ENCODE data around the gene CFAP210.
A peak's percentile ranks its signal among the peaks of the same experiment; 100 is the strongest.

The CFAP210 gene, protein sequence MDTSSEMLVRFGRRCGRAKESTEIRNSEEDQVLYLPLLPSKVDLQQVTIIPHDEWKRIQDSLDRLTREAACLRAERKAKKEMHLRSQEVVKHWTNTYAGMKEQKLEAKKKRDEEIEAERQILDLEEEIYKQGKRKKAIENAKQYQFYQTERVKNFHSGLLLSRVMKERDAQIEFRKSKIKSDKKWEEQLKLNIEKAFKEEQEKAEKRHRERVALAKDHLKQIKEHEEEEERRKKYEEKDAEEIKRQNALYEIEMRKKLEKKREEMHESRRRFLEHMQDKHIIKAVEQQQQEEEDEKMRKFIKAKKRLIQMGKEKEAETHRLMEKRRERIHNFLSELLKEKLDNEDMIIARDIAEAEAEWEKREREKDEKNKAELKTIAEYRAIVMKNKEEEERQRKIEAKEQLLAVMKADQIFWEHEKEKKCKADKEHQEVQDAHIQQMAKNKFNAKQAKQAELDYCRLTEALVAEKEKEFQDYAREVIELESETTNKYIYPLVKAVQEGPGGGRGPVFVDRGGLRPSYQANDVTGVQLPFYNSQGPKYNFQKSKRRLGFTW

DNA sequence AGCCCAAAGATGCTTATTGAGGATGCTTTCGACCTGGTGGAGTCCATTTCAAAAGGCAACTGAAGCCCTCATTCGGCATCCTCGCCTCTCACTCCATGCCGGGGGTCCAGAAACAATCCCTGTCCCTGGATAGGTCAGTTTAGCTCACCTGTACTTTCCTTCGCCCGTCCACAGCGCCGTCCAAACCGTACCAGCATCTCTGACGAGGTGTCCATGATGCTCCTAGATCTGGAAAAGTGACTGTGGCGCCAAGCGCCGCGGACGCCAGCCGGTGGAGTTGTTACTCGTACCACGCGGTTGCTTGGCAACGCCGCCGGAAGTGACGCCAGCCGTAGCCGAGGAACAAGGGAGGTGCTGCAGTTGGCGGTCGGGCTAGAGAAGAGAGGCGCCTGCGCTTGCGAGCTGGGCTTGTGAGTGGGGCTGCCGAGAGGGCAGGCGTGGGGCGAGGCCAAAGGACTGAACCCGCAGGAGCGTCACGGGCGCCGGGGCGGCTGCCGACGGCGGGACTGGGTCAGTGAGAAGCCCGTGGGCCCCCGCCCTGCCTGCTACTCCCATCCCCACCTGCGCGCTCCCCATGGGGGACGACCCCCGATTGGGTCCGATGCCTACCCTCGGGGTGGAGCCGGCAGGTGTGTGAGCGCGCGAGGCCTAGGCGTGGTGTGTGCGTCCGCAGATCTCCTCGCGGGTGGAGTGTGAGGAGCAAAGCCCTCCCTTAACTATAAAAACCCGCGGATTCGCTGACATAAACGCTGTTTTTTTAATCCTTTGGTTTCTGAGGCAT, at the start of gene CFAP210, which contains the start of gene PHOSPHO2:
CFAP210 (minus strand) TSS at position 293 of the 781 bp plus-strand sequence; CDS start at position 215, 78 bp downstream.
PHOSPHO2 (plus strand) TSS at position 357 of the 781 bp plus-strand sequence. CDS start 6,503 bp downstream, outside the sequence.
- peak; percentile 97 to 100 for DNase-seq (ENCODE audit: low read depth in 2 of 2)

DNA sequence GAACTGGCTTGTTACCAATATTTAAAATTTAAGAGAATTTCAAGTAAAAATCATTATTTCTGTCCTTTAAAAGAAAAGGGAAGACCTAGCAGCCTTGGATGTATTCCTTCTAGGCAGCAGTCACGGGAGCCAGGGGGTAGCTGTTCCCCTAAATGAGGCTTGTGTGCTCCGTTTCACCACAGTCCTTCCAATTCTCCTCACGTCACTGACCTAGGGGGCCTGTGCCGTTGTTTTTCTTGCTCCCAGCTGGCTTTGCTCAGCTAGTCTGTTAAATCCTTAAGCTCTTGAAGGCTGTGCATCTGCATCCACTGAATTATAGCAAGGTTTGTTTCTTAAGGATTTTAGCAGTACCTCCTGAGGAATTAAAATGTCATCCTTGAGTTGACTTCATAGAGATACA, 49.3 kb upstream of the CFAP210 start:
- DNase-seq (ENCODE audit: low read depth in 2 of 2), result no peak

DNA sequence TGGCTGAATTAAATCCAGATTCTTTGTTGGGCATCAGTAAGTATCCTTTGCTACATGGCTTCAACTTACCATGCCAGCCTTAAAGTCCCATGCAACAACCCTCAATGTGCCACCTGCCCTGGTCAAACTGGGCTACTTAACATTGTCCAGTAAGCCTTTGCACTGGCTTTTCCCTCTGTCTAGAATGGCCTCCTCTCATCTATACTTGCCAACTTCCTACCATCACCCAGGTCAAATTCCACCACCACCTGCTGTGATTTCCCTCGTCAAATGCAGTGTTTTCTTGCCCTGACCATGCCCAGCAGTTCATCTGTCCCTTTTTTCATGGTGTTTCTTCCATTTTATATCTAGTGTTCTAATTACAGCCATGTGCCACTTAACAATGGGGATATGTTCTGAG, 45.1 kb upstream of the CFAP210 start:
- no peak for DNase-seq (ENCODE audit: low read depth in 2 of 2)

DNA sequence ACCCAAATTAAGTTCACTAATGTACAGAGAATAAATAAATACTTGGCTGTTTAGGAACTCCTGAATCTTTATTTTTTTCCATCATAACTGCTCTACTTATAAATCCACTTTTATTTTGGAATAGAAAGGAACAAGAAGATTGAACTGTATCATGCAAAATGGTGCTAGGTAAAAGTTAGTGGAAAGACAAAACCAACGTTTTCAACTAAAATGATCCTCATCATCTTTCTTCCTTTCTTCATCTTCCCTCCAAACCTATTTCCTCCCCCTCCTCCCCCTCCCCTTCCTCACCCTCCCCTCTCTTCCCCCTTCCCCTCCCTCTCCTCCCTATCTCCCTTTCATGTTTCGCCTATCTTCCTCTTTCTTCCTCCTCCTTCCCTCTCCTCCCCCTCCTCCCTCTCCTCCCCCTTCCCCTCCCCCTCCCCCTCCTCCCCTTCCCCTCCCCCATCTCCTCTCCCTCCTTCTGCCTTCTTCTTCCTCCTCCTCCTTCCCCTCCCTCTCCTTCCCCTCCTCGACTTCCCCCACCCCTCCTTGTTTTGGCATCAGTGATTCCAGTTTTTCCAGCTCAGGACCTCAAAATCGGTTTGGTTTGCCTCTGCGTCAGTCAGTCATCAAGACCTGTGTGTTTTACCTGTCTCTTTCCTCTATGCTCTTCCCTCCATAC, 44.5 kb upstream of the CFAP210 start:
- DNase-seq (ENCODE audit: low read depth in 2 of 2), result no peak

DNA sequence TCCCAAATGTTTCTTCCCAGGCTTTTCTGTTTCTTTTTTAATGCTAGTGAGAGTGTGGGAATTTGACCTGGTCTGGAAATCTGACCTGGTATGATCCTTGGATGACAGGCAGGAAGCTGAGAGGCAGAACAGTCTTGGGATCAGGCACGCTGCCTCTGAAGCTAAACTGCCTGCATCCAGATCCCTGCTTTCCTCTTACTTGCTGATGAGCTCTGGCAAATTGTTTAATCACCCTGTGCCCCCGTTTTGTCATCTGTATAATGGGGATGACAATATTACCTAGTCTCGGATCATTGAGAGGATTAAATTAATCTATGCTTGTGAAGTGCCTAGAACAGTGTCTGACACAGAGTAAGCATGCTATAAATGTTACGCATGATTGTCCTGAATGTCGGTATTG, 42.7 kb upstream of the CFAP210 start:
- no peak for DNase-seq (ENCODE audit: low read depth in 2 of 2)

DNA sequence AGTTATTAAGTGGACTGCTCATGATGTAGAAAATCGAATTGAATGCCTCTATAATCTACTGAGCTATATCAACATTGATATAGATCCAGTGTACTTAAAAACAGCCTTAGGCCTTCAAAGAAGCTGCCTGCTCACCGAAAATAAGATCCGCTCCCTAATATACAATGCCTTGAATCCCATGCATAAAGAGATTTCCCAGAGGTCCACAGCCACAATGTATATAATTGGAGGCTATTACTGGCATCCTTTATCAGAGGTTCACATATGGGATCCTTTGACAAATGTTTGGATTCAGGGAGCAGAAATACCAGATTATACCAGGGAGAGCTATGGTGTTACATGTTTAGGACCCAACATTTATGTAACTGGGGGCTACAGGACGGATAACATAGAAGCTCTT, 41.4 kb upstream of the CFAP210 start:
- no peak for DNase-seq (ENCODE audit: low read depth in 2 of 2)

DNA sequence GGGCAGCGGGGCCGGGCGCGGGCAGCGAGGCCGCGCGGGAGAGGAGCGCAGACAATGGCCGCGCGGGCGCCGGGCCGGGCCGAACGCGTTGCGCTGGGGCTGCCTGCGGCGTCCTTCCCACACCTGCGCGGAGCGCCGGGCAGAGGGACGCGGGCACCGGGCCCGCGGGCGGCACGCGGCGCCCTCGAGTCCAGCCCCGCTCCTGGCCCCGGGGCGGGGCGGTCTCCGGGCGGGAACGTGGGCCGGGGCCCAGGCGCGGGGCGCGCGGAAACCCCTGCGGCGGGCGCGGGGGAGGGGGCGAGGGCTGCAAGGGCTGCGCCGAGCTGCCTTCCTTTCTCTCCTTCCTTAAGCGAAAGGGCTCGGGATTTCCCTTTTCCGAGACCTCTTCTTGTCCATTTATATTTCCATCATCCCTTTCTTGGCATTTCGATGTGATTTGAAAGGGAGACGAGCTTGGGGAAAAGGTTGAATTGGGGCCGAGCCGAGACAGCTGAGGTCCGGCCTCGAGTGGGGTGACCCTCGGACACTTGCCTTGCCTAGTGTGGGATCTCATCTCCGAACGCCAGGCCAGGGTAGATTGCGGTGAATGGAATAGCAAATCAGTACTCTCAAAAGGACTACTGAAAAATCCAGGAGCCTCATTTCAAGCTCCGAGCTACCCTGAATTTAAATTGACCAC, 40.1 kb upstream of the CFAP210 start:
- no peak for DNase-seq (ENCODE audit: low read depth in 2 of 2)

DNA sequence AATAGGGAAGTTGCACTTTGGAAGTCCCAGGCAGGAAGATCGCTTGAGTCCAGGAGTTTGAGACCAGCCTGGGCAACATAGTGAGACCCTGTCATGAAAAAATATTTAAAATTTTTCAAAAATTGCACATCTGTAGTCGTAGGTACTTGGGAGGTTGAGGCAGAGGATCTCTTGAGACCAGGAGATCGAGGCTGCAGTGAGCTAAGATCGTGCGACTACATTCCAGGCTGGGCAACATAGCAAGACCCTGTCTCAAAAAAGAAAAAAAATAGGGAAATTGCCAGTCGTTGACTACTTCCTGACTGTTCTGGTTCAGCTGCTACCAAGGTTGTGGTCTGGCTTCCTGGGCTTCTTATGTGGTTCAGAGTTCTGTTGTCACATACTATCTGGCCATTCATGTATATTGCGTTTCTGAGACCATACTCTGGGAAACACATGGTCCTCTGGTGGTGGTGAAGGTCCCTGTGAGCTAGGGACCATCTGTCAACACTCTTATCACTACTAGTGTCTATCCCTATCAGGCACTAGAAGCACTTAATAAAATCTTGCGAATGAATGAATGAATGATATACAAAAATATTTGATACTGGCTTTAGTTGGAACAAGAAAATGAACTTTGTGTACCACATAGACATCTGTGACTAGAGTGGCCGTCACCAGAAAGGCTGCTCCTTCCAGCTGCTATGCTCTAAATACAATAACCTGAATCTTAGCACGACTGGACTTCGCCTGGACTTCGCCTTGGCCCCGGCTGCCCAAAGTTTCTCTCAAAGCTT, 38.6 kb upstream of the CFAP210 start:
- no peak for DNase-seq (ENCODE audit: low read depth in 2 of 2)

DNA sequence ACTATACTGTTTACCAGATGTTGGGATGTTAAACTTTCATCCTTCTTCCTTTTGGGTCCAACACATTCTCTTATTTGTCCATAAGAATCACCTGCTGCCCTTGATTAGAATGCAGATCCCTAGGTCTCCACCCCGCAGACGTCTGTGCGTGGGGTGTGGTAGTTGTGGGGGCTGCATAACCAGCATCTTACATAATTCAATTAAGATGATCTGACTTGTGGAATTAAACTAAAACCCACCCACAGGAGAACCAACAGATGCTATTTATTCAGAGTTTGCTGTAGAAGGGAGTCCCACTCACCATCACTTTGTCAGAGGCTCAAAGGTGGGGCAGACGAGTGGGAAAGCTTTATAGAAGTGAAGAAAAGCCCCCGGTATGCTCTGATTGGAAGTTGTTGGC, 37.9 kb upstream of the CFAP210 start:
- no peak for DNase-seq (ENCODE audit: low read depth in 2 of 2)

DNA sequence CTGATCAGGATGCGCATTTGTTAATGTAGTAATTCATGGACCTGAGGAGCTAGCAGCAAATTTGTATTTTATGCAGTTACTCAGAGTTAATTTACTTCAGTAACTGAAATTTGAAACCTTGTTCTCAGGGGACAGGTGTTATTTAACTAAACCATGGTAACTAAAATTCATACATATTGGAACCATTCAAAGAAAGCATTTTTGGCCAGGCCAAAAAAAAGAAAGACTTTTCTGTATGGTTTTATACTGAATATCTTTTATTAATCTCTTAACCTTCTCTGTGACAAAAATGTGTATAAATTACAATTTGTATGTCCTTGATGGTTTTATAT, 35.0 kb upstream of the CFAP210 start:
- no peak for DNase-seq (ENCODE audit: low read depth in 2 of 2)

DNA sequence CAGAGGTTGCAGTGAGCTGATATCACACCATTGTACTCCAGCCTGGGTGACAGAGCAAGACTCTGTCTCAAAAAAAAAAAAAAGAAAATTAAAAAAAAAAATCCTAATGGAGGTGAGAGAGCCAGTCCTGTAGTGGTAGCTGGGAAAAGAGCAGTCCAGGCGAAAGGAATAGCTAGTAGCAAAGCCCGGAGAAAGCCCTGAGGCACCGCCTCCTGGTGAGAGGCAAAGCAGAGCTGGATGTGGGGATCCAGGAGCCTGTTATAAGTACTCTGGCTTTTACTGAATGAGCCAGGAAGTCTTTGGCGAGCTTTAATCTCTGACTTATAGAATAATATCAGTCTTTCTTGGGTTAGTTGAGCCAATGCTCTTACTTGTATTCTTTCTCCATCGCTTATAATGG, 32.9 kb upstream of the CFAP210 start:
- no peak for DNase-seq (ENCODE audit: low read depth in 2 of 2)

DNA sequence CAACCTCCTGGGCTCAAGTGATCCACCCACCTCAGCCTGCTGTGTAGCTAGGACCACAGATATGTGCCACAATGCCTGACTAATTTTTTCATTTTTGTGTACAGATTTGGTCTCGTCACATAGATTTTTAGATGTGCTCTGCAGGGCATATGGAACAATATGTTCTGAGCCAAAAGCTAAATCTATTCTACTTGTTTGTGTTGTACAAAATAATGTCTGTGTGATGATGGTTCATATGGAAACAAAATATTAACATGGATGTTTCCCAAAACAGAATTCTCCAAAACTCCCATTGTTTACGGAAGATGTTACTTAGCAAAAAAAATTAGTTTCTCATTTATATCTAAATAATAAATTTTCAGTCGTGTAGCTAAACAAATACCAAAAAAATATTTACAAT, 26.8 kb upstream of the CFAP210 start:
- DNase-seq (ENCODE audit: low read depth in 2 of 2), result no peak

DNA sequence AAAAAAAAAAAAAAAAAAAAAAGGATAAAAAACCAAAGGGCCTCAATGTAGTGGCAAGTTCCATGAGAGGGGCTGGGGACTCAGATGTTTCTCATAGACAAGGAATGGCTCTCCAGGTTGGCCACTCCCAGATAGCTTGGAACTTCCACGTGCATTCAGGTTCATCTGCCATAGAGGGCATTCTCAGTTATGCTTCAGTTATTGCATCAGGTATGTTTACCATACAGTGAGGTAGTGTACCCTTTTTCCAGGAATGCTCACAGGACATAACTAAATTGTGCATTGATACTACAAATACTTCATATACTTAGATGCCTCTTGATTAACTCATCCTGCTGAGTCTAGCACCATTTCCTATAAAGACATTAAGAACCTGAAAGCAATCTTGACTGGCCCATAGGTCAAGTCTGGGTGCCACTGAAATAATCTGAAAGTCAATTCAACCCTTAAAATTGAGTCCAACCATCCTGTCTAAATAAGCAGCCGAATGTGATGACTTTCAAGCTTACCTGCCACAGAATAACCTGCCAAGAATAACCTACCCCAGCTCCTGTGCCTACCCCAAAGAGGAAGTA, 24.8 kb upstream of the CFAP210 start:
- DNase-seq (ENCODE audit: low read depth in 2 of 2), result no peak

DNA sequence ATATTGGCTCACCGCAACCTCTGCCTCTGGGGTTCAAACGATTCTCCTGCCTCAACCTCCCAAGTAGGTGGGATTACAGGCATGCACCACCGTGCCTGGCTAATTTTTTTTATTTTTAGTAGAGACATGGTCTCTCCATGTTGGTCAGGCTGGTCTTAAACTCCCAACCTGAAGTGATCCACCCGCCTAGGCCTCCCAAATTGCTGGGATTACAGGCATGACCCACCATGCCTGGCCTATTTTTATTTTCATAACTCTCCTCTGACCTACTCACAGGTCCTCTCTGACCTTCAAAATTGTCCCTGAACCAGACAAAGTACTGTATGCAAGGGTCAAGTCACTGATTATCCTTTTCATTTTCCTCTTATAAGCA, 23.5 kb upstream of the CFAP210 start:
- no peak for DNase-seq (ENCODE audit: low read depth in 2 of 2)

DNA sequence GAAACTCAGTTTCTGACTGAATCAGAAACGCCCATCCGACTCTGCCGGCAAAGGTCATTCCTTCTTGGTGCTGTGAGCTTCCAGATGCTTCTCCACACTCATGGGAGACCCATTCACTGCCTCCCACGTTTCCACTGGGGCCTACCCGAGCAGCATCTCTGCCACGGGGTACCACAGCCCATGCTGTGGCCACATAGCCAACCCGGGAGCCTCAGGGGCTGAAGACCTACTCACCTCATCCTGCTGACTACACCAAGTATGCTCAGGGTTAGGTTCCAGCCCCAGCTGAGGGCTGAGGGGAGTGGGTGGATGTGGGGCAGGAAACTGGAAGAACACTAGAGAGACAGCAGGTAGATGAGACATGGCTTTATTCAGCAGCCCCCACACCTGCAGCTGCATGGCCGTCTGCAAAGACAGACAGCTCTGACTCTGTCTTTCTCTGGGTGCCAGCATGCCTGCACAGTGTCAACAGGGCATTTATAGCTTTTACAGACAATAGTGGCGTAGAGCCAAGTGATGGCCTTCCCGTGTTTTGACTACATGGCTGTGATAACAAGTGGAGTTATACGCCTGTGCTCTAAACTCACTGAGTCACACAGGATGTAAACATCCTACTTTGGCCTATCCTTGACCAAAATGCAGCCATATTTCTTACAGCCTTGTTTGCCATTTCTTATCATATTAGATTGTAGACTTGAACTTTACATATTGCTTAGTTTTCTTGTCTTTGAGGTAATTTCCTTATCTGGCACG, 22.9 kb upstream of the CFAP210 start:
- DNase-seq (ENCODE audit: low read depth in 2 of 2), result no peak

DNA sequence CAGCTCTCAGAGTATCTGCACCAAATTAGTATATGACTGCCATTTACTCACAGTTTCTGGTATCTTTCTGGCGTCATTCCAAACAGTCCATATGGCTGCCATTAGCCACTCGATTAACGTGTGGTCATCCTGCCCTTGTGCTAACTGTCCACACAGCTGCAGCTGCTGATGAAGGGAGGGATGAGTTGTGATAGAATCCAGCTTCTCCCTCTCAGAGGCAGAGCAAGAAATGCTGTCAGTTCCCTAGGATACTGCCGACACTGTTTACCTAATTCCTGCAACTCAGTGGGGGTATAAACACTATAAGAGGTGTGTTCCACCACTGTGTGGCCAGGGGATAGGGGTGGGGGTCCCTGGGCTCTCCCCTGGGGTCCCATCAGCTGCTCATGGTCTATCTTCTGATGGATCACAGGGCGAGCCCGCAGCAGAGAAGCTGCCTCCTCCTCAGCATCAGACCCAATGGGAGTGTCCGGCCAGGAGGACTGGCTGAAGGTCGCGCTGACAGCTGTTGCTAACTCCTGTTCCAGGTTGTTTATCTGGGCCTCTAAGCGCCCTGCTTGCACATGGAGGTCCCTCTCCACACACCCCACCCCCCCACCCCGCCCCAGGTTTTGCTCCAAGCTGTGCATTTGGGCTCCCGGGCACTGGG, 22.2 kb upstream of the CFAP210 start:
- no peak for DNase-seq (ENCODE audit: low read depth in 2 of 2)

DNA sequence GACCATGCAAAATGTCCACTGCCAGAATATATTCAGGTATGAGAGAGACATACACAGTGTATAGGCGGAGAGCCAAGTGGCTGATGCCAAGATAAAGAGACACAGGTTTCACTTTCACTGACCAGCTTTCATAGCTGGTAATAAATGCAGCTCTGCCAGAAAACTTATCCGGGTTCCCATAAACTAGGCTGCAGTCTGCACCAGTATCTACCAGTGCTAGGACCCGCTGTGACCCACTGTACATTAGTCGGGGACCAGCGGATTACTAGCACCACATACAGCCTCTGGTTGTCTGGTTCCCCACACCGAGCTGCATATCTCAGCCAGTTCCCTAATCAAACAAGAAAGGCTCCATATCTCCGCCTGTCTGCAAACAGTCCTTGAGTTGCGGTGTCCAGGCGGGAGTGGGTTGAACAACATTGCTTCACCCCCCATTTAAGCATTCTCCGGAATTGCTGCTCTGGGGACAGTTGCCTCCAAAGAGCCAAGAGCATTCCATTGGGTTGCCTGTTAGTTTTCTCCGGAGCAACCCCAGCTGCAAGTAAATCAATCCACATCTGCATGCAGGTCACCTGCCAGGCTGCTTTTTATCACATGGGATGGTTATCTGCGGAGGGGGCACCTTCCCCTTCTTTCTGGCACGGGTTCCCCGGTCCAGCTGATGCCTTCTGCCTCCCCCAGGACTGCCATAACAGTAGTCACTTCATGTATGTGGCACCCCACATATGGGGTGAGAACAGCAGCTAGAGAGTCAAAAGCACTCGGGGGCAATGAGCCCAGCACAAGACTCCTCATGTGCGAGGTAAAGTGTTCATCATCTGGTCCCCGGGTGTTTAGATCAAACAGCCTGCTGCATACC, 21.4 kb upstream of the CFAP210 start:
- no peak for DNase-seq (ENCODE audit: low read depth in 2 of 2)

DNA sequence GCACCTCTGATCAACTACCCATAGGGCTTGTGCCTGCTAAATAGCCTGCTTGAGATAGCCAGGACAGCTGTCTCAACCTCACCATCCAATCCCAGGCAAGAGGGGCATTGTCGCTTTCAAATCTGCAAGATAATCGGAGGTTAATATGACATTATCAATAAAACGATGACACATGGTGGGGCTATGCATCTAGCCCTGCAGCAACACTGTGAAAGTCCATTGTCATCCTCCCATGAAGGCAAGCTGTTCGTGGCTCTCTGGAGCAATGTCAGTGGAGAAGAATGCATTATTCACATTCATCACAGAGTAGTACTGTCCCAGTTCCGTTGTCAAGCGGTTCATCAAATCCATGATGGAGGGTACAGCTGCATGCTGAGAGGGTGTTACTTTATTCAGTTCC, 20.5 kb upstream of the CFAP210 start:
- no peak for DNase-seq (ENCODE audit: low read depth in 2 of 2)
